ENCODE results near the gene BCAS3. TPM values are rescaled to one million over a fixed set of nuclear protein-coding genes. Genes with fewer than 3 reads are reported as not detected.

Gene BCAS3
- total RNA-seq, 1 donor from 2014 or later: 14.5 TPM

- H3K36me3 Mint-ChIP-seq (ENCODE audit: low read depth, unreplicated experiment): peaks cover 2% of the 10 kb centered on the region
Observed at GRCh38 chr17:61368049-61368831, 690.6 kb downstream of the BCAS3 start.

GRCh38 chr17:61368832-61369450 is 691.3 kb downstream of the BCAS3 start:
- H3K27ac ChIP-seq (ENCODE audit: low read depth, low read length): no peak overlapping the region
- Mint-ChIP-seq H3K27me3 (ENCODE audit: low read depth, unreplicated experiment) (peaks cover 18% of the 10 kb centered on the region), H3K4me1 (ENCODE audit: low read depth, unreplicated experiment) (peaks cover 2% of the 10 kb centered on the region), H3K27ac (ENCODE audit: unreplicated experiment) (no peak overlapping the region), H3K9me3 (ENCODE audit: unreplicated experiment) (peaks cover 7% of the 10 kb centered on the region), H3K36me3 (ENCODE audit: low read depth, unreplicated experiment) (peaks cover 2% of the 10 kb centered on the region), H3K4me3 (ENCODE audit: unreplicated experiment) (no peak overlapping the region)
- H3K9me3 ChIP-seq (ENCODE audit: insufficient read depth, low read depth, low read length): no peaks in the 10 kb centered on the region
- H3K4me3 ChIP-seq (ENCODE audit: insufficient read depth, low read depth, low read length): no peak overlapping the region
- H3K4me2 ChIP-seq (ENCODE audit: low read length): no peak overlapping the region
- H3K9ac ChIP-seq (ENCODE audit: low read length): no peak overlapping the region
- no peak for FAIRE-seq
- H4K20me1 ChIP-seq (ENCODE audit: insufficient read depth, low read length): no peaks in the 10 kb centered on the region
- no peaks in the 10 kb centered on the region for H3K27me3 ChIP-seq (ENCODE audit: insufficient read depth, low read length)
- no peak for DNase-seq (ENCODE audit: low read depth)
- no peaks in the 10 kb centered on the region for H3K36me3 ChIP-seq (ENCODE audit: insufficient read depth, low read length)
- no peak overlapping the region for H2AFZ ChIP-seq (ENCODE audit: low read depth, low read length)
- H3K4me1 ChIP-seq (ENCODE audit: insufficient read depth, low read length): no peaks in the 10 kb centered on the region
- no peaks in the 10 kb centered on the region for H3K79me2 ChIP-seq (ENCODE audit: insufficient read depth, low read length)
- no peak for TF ChIP-seq CTCF (IDR thresholded peaks at IDR 0.05; ENCODE audit: insufficient read depth, low read depth, low read length)
- TF ChIP-seq EZH2 (IDR thresholded peaks at IDR 0.05; ENCODE audit: insufficient read depth, low read length): no peak

More at GRCh38 chr17:61368049-61368831, 690.6 kb downstream of the BCAS3 start:
- H3K9me3 Mint-ChIP-seq (ENCODE audit: unreplicated experiment): peaks cover 7% of the 10 kb centered on the region
- H3K4me1 Mint-ChIP-seq (ENCODE audit: low read depth, unreplicated experiment): peaks cover 2% of the 10 kb centered on the region
- no peaks in the 10 kb centered on the region for H3K36me3 ChIP-seq (ENCODE audit: insufficient read depth, low read length)
- FAIRE-seq (no peak), DNase-seq (ENCODE audit: low read depth) (no peak)
- H2AFZ ChIP-seq (ENCODE audit: low read depth, low read length): no peak overlapping the region
- no peaks in the 10 kb centered on the region for H3K27me3 ChIP-seq (ENCODE audit: insufficient read depth, low read length)
- TF ChIP-seq CTCF (IDR thresholded peaks at IDR 0.05; ENCODE audit: insufficient read depth, low read depth, low read length) (no peak), EZH2 (IDR thresholded peaks at IDR 0.05; ENCODE audit: insufficient read depth, low read length) (no peak)
- H3K79me2 ChIP-seq (ENCODE audit: insufficient read depth, low read length): no peaks in the 10 kb centered on the region
- H3K4me2 ChIP-seq (ENCODE audit: low read length): no peak overlapping the region
- no peak overlapping the region for H3K4me3 Mint-ChIP-seq (ENCODE audit: unreplicated experiment)
- no peak overlapping the region for H3K9ac ChIP-seq (ENCODE audit: low read length)
- no peaks in the 10 kb centered on the region for H4K20me1 ChIP-seq (ENCODE audit: insufficient read depth, low read length)
- H3K27ac Mint-ChIP-seq (ENCODE audit: unreplicated experiment): no peak overlapping the region
- H3K27ac ChIP-seq (ENCODE audit: low read depth, low read length): no peak overlapping the region
- H3K4me1 ChIP-seq (ENCODE audit: insufficient read depth, low read length): no peaks in the 10 kb centered on the region
- peaks cover 18% of the 10 kb centered on the region for H3K27me3 Mint-ChIP-seq (ENCODE audit: low read depth, unreplicated experiment)
- H3K9me3 ChIP-seq (ENCODE audit: insufficient read depth, low read depth, low read length): no peaks in the 10 kb centered on the region
- no peak overlapping the region for H3K4me3 ChIP-seq (ENCODE audit: insufficient read depth, low read depth, low read length)

GRCh38 chr17:61369751-61370150 is 692.1 kb downstream of the BCAS3 start:
- Histone ChIP-seq H3K27ac (ENCODE audit: low read depth, low read length) (no peak overlapping the region), H3K79me2 (ENCODE audit: insufficient read depth, low read length) (no peaks in the 10 kb centered on the region), H3K9me3 (ENCODE audit: insufficient read depth, low read depth, low read length) (no peaks in the 10 kb centered on the region), H3K9ac (ENCODE audit: low read length) (no peak overlapping the region), H3K4me1 (ENCODE audit: insufficient read depth, low read length) (no peaks in the 10 kb centered on the region), H2AFZ (ENCODE audit: low read depth, low read length) (no peak overlapping the region), H3K4me3 (ENCODE audit: insufficient read depth, low read depth, low read length) (no peak overlapping the region), H3K4me2 (ENCODE audit: low read length) (no peak overlapping the region), H3K36me3 (ENCODE audit: insufficient read depth, low read length) (no peaks in the 10 kb centered on the region), H3K27me3 (ENCODE audit: insufficient read depth, low read length) (no peaks in the 10 kb centered on the region), H4K20me1 (ENCODE audit: insufficient read depth, low read length) (no peaks in the 10 kb centered on the region)
- no peaks in the 10 kb centered on the region for H3K36me3 Mint-ChIP-seq (ENCODE audit: low read depth, unreplicated experiment)
- peaks cover 16% of the 10 kb centered on the region for H3K27me3 Mint-ChIP-seq (ENCODE audit: low read depth, unreplicated experiment)
- DNase-seq (ENCODE audit: low read depth) (no peak), FAIRE-seq (no peak)
- no peak overlapping the region for H3K4me3 Mint-ChIP-seq (ENCODE audit: unreplicated experiment)
- H3K27ac Mint-ChIP-seq (ENCODE audit: unreplicated experiment): no peak overlapping the region
- H3K4me1 Mint-ChIP-seq (ENCODE audit: low read depth, unreplicated experiment): no peaks in the 10 kb centered on the region
- H3K9me3 Mint-ChIP-seq (ENCODE audit: unreplicated experiment): peaks cover 4% of the 10 kb centered on the region
- TF ChIP-seq CTCF (IDR thresholded peaks at IDR 0.05; ENCODE audit: insufficient read depth, low read depth, low read length) (no peak), EZH2 (IDR thresholded peaks at IDR 0.05; ENCODE audit: insufficient read depth, low read length) (no peak)
